HG03108 (cell line): ENCODE measurements around the gene NEK9.
"Not testable (repeated sequence)": the region's sequence is repeated elsewhere in the genome, so short reads cannot be mapped to it uniquely, and the experiment has no call there.

Experiments used
- ATAC-seq: cut with Tn5 transposase; IDR thresholded peaks from one replicate; pipeline ENCODE4 v1.9.1; 2021; ENCODE audit warnings: moderate library complexity; ENCODE audit not compliant: unreplicated experiment

NEK9 gene

DNA sequence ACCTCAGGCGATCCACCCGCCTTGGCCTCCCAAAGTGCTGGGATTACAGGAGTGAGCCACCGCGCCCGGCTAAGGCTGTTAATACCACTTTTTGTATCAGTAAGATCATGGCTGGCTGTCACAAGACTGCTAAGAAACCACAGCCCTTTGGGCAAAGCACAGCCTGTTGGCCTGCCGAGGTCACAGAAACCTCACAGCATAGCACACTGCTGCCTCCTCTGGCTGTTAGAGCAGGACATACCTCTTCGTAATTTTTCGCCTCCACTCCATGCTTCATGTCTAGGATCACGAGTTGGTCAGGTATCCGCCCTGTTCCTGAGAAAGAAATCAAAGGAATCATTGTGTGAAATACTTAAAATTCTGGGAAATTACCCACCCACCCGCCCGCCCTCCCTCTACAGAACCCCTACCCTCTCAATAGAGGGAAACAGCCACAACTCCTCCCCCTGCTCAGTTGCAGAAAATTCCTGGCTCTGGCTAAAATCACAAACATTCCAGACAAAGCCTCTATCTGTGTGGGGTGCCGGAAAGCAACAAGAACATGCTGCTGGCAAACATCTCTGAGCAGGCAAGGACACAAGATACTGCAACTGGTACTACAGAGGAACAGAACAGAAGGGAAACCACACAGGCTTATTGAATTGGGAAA is 20.7 kb upstream of the NEK9 start:
- no peak for ATAC-seq

DNA sequence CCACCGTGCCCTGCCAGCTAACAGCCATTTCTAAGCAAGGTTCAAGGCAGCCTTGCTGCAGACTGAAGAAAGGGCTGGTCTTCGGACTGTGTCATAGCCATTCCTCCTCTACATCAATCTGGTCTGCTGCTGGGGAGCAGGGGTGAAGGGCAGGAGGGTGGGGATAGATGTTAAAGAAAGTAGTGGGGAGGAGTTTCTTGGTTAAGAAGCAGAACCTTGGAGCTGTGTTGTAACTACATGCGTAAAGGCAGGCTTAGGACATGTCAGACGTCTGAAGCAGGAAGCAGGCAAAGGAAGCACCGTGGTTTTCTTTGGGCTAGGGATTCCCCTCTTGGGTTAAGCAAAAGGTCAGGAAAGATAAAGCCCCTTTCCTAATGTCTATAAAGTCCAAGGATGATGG is 18.1 kb upstream of the NEK9 start:
- ATAC-seq, result no peak

DNA sequence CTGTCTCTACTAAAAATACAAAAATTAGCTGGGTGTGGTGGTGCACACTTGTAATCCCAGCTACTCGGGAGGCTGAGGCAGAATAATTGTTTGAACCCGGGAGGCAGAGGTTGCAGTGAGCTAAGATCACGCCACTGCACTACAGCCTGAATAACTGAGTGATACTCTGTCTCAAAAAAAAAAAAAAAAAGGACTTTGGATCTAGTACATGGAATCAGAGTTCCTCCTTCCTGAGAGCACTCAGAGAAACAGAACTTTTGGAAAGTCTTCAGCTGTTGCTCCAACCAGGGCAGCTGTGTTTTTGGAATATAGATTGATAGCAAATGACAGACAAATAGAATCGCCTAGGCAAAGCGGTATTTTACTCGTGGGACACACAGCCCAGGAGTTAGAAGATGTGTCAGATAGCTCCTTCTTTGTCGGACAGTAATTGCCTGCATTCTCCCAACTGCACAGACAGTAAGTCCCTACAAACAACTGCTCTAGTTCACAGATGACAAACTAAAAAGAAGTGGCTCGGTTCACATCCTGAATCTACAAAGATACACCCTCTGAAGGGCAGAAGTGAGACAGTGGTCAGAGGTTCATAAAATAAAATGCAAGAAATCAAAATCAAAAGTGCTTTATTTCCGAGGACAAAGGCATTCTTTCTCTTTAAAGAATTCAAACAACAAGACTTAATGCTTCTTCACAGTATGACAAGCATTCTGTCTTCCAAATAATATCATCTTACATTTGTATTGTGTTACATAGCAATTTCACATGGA is 17.1 kb upstream of the NEK9 start:
- no peak for ATAC-seq

DNA sequence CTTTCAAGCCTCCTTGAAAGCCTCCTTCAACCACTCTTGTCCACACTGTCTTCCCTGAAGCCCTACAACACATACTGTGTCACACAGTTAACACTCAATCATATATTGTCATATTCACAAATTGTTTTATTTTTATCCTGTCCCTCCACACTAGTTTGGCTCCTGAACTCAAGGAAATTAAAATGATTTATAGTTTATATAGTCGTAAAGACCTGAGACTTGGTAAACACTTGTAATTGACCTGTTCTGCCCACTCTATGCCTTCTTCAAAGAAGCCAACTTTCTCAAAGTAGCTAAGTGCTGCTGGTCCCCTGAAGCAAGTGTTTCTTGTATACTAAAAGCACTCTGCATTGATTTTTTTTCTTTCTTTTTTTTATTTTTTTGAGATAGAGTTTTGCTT is 15.6 kb upstream of the NEK9 start:
- ATAC-seq, result no peak

DNA sequence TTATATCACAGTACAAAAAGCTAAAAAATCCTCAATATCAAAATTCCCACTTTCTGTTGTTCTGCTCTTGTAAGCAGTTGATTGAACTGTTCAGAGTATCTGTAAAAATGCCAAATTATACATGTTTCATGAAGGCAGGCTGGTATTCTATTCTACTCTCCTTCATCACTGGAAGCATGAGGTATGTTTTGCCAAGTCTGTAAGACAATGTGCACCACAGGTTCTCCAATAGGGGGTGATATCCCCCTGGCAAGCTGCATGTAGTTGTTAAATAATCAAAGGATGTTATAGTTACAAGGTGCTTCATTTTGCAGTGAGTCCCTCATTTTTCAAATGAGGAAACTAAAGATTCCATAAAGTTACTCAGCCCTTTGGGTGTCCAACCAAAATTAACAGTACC is 15.1 kb upstream of the NEK9 start:
- ATAC-seq, result no peak

DNA sequence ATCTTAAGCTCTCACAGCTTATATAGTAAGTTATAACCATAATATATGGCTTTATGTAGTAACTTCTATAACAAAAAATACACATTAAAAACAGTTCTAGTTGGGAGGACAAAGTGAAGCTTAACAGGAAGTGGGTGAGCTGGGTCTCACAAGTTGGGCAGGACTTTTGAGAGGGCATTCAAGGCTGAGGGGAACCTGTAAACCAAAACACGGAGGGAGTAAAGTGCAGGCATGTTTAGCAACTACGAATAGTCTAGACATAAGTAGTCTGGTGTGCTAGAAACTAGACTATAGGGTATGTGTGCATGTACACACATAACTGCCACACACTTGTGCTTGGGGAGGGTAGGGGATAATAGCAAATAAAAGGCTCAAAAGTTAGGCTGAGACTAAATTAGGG is 14.2 kb upstream of the NEK9 start:
- no peak for ATAC-seq

DNA sequence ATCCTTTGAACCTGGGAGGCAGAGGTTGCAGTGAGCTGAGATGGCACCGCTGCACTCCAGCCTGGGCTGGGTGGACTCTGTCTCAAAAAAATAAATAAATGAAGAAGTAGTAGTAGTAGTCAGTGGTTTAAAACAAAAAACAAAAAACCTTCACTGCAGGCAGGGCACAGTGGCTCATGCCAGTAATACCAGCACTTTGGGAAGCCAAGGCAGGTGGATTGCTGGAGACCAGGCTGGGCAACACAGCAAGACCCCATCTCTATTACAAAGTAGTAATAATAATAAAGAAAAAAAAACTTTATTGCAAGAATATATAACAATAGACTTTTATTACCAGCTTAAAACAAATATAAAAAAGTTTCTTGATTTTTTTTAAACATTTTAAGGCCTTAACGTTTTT is 13.8 kb upstream of the NEK9 start:
- ATAC-seq, result no peak

DNA sequence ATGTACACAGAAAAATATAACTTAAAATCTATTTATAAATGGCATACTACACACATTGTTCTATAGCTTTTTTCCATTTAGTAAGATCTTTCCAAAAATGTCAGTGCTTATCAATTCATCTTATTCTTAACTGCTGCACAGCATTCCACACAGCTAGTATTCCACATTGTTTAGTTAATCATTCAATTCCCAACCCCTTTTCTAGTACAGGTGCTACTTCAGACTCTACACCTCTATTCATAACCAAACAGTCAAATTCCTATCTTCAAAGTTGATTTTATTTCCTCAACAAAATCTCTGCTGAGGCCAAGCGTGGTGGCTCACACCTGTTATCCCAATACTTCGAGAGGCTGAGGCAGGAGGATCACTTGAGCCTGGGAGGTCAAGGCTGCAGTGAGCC is 12.3 kb upstream of the NEK9 start:
- no peak for ATAC-seq

DNA sequence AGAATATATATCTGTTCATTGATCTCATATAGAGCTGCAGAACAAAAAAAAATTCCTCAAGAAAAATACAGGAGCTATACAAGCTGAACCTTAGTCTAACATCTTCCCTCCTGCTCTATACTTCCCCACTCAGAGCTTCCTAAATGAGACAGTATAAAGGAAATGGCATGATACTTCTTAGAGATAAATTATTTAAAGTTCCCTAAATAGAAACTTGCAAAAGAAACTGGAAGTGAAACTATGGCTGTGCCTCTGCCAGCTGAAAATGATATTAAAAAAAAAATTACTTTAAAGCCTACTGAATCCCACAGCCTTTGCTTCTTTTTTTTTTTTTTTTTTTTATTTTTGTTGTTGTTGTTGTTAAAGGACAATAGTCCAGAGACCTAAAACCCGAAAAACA is 11.6 kb upstream of the NEK9 start:
- no peak for ATAC-seq

DNA sequence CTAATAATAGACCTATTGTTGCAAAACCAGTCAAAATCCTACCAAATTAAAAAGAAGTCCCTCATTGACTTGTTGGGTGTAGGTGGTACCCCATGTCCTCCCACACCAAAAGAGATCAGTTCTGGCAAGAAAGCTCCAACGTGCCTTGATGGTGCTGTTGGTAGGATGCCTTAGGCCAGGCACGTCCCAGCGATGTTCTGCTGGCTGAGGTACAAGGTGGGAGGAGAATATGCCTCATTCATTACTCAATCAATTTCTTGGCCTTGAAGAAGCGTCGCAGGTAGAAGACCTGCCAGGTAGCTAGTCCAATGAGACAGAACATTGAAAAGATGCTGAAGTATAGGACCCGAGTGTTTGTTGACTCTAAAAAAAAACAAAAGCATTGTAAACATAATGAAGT is 7.8 kb upstream of the NEK9 start:
- ATAC-seq, result no peak

DNA sequence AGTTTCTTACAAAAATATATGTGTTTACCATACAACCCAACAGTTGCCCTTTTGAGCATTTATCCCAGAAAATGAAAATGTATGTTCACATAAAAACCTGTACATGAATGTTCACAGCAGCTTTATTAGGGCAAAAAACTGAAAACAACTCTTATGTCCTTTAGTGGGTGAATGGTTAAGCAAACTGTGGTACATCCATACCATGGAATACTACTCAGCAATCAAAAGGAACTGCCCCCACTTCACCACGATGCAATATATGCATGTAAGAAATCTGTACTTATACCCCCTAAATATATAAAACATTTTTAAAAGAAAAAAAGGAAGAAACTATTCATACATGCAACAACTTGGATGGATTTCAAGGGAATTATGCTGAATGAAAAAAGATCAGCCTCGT is 6.7 kb upstream of the NEK9 start:
- ATAC-seq, result no peak

DNA sequence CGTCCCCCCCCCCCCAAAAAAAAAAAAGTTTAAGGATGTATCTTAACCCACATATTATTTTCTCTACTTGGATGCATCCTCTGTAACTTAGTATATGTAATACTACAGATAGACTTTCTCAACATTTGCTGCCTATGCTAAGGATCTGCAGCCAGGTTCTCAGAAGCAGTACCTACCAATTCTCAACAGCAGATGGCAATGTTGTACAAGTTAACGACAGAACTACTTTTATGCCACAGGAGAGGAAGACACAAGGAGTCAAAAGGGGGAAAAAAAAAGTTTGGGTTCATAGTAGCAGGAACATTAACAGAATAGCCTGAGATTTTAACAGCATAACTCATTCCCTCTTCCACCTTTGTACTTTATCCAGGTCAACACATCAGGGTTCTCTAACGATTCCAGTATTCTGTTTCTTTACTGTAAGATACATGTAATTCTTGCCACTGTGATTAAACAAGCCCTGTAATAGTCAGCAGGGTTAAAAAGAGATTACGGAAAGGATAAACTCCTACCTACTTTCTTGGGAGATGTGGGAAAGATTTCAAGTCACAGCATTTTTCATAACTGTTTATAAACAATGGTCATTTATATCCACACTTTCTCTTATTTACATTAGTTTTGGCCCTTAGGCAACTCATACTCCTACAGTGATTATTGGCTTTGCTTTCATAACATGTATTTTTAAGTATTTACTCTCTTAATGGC is 5.7 kb upstream of the NEK9 start:
- no peak for ATAC-seq

DNA sequence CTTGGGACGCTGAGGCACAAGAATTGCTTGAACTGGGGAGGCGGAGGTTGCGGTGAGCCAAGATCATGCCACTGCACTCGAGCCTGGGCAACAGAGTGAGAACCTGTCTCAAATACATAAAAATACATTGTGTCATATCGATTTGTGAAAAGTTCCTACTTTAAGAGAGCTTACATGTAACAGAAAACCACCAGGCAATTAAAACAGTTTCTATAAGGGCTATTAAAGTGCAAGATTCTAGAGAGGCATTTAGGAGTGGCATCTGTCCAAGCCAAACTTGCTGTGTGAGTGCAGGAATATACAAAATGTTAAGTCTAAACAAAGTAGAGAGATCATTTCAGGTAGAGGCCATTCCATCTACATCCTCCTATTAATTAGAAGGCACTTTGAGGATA is 1.7 kb upstream of the NEK9 start:
- ATAC-seq, result no peak

DNA sequence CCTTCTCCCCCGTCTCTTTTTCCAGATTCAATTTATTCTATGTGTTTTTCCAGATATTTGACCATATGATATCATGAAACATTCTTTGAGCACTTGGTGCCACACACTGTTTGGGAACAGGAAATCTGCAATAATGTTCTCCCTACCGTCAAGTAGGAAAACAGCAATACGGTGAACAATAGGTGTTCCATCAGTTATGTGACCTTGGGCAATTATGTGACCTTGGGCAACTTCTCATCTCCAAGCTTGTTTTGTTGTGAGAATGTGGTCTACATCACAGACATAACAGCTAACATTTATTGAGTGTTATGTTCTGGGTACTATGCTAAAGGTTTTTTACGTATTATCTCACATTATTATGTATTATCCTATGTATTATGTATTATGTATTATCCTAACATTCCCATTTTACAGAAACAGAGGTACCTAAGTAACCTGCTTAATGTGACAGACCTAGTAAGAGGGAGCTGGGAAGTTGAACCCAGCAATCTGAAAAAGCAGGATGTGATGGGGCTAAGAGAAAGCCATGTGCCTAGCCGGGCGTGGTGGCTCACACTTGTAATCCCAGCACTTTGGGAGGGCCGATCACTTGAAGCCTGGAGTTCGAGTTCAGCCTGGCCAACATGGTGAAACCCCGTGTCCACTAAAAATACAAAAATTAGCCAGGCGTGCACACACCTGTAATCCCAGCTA is 1.2 kb upstream of the NEK9 start:
- no peak for ATAC-seq

DNA sequence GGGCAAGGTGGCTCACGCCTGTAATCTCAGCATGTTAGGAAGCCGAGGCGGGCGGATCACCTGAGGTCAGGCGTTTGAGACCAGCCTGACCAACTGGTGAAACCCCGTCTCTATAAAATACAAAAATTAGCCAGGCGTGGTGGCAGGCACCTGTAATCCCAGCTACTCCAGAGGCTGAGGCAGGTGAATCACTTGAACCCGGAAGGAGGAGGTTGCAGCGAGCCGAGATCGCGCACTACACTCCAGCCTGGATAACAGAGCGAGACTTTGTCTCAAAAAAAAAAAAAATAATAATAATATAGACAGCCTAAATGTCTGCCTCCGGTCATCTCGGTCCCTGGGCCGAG is 599 bp upstream of the NEK9 start:
- ATAC-seq, result not testable (repeated sequence)

DNA sequence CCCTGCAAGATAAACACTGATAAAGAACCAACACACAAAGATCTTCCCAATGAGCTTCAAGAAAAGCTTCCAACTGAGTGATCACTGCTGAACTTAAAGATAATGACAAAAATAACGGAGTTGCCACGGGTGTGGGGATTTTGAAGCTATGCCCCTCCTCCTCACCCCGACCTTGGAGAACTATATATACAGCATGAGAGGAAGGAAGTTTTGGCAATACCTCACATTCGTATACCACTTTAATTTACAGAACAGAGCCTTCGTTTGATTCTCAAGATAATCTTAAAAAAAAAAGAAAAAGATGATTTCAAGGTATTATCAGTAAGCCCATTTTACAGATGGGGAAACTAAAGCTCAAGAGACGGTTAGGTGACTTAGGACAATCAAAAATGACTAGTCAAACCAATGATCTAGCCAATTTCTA is 715 bp downstream of the NEK9 start:
- no peak for ATAC-seq

DNA sequence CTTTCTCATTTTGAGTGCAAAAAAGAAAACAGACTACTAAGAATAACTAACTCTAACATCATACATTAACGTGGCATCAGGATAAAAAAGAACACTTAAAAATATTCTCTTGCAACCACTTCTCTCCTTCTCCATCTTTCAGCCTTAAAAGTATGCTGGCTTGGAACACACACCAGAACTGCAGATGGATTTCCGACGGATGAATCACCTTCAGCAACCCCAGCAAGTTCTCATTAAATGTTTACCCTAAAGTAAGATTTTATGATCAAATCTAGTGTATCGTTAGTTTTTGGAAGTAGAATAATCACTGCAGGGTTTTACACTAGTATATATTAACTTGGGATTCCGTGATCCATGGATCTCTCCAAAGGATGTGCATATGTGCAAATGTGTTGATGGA is 1.2 kb downstream of the NEK9 start:
- no peak for ATAC-seq

DNA sequence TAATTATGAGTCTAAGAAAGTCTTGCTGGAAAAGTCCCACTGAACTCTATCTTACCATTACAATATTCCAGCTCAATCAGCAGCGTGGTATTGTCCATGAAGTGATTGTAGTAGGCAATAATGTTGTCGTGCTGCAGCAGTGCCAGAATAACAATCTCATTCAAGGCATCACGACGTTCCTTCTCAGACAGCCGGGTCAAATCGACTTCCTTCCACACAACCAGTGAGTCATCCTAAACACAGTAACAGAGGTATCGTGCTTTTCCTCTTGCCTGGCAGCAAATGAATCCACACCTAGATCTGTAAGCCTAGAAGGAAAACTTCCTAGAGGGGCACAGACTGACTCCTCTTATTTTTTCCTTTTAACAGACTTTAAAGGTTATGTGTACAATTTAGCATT is 2.9 kb downstream of the NEK9 start:
- no peak for ATAC-seq

DNA sequence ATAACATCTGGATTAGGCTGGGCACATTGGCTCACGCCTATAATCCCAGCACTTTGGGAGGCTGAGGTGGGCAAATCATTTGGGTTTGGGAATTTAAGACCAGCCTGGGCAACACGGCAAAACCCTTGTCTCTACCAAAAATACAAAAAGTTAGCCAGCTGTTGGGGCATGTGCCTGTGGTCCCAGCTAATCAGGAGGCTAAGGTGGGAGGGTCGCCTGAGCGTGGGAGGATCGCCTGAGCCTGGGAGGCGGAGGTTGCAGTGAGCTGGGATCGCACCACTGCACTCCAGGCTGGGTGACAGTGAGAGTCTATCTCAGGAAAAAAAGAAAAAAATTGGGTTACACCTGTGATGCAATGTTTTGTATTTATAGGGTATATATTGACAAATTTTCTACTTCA is 5.3 kb downstream of the NEK9 start:
- ATAC-seq, result no peak

DNA sequence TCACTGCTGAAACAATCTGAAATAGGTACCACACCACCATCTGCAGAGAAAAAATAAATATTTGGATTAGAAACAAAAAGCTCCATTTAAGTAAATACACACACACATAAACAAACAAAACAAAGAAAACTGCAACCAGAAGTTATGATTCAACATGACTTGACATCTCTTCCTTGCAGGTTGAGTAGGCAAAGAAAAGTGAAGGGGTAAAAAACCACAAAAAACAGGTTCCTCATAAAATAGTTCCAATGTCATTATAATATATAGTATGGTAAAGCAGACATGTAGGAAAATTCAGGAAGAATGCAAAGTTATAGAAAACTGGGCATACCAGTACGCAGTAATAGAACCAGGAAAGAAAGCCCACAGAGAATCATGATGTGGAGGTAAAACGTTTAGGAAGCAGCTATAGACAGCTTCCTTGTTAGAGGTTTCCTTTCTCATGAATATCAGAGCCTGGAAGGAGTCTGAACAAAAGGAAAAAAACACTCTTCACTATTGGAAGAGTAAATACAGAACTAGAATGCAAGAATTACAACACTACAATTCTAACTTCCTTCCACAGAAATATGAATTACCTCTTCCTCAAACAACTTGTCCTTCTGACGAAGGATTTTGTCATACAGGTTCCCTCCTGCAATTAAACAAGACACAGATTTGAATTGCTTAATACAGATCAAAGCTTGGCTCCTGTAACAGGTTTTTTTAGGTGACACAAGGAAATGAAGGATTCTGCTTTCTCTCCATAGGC is 6.1 kb downstream of the NEK9 start:
- no peak for ATAC-seq

DNA sequence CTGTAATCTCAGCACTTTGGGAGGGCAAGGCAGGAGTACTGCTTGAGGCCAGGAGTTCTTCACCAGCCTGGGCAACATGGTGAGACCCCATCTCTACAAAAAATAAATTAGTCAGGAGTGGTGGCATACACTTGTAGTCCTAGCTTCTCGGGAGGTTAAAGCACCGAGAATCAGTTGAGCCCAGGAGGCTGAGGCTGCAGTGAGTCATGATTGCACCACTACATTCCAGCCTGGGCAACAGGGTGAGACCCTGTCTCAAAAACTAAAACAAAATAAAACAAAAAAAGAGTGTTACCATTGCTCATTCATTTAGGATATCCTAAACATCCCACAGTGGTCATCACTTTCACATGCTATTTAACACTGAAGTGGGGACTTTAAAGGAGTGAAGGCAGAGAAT is 7.8 kb downstream of the NEK9 start:
- no peak for ATAC-seq
